GM19438 (cell line): ENCODE data around the gene NOTCH3.

Source experiments
- ATAC-seq: cut with Tn5 transposase; IDR thresholded peaks from one replicate; pipeline ENCODE4 v1.9.1; 2021; ENCODE audit warnings: low read depth; ENCODE audit not compliant: unreplicated experiment

The NOTCH3 gene

GRCh38 chr19:15170345-15170744 lies 30.4 kb downstream of the NOTCH3 start:
- ATAC-seq: no peak

DNA sequence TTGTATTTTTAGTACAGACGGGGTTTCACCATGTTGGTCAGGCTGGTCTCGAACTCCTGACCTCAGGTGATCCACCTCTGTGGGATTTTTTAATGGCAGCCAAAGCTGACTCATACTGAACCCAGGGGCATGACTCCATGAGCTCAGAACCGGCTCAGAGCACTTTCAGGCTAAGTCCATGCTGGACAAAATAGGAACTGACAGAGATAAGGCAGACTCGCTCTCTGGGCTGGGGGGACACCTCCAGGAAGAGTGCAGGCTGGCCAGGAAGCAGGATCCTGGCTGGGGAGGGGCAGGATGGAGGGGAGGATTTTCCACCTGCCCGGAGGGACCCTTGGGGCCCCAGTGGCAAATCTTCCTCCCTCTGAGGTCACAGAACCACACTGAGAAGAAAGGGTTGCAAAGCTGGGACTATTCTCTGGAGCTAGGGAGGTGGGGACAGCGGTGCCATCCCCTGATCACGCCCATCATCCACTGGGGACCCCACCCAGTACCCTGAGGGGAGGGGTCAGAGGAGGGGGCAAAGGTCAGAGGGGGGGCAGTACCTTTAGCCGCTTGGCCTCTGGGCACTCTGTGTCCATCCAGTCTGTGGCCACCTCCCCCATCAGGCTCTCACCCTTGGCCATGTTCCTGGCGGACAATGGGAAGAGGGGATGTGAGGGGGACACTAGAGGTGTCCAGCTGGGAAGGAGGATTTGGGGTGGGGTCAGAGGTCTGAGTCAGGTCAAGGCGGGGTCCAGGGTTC lies 31.1 kb downstream of the NOTCH3 start:
- no peak for ATAC-seq

DNA sequence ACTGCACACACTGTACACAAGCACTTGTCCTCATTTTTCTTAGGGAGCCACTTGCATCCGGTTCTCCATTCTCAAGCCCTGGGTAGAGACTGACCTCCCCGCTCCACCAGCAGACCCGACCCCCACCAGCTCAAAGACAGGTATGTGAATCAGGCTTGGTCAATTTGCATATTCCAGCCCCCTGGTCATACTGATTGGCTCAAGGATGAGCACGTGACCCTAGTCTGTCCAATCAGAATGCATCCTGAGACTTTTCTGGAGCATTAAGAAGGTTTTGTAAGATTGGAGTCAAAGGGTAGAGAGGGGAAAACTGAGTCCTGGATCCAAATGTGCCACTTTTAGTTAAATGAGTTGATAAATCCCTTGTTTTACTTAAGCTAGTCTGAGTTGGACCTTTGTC lies 34.1 kb downstream of the NOTCH3 start:
- ATAC-seq: no peak

DNA sequence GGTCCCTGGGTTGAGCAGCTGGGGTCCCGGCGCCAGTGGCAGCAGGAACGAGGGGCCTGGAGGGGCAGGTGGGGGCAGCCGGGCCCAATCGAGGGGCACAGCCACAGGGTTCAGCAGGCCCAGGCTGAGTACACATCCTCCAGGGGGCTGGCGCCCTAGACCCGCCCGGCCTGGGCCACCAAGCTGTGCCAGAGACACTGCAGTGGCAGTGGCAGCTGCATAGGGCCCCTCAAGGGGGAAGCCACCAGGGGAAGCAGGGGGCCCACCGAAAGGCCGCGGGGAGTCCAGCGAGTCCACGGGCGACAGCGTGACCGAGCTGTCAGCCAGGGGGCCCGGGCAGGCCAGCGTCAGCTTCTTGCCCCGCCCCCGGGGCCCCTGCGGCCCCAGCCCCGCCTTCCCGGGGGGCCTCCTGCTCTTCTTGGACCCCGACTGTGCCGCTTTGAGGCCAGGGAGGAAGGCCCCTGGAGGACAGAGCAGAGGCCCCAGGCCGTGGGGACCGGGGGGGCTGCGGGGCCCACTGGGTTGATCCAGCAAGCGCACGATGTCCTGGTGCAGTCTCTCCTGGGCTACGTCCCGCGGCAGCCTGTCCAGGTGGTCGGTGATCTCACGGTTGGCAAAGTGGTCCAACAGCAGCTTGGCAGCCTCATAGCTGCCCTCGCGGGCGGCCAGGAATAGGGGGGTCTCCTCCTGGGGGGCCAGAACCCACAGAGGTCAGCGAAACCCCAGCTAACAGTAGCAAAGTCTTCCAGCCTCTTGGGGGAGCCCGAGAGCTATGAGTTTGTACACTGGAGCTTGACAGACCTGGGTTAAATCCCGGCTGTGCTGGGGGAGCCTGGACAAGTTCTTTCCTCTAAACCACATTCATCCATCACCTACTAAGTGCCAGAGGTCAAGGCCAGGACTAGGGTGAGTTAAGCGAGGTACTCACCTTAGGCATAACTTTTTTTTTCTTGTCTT lies 39.5 kb downstream of the NOTCH3 start:
- ATAC-seq: no peak

- ATAC-seq: no peak
Observed at GRCh38 chr19:15159251-15159650, 41.5 kb downstream of the NOTCH3 start.

DNA sequence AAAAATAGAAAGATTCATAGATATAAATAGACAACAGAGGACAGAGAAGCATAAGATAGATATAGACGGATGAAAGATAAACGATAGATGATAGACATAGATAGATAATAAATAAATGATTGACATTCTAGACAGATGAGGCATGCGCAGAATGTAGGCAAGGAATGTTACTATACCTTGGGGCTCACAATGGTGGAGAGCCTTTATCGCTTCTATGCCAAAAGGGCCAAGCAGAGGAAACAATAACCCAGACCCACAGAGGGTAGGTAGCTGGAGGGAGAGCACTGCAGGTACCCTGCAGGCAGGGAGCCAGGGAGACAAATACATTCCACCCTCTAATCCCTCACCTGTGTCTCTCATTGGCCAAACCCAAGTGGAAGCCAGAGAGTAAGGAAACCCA lies 44.4 kb downstream of the NOTCH3 start:
- ATAC-seq: no peak

- ATAC-seq: no peak
Observed at GRCh38 chr19:15155296-15155695, 45.5 kb downstream of the NOTCH3 start.

GRCh38 chr19:15154002-15154612 lies 46.7 kb downstream of the NOTCH3 start:
- no peak for ATAC-seq

DNA sequence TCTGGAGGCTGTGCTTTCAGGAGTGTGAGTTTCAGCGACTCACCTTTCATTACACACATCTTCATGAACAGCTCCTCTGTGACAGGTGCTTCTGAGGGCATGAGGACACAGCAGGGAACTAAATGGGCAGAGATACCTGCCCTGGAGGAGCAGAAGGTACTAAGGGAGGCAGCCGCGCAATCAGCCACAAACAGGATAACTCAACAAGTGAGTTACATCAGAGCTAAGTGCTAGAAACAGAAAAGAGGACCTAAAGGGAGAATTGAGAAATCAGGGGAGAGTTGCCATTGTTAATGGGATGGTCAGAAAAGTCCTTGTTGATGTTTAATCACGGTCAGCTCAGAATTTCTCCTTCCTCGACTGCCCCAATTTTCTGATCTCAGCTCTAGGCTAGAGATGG lies 51.1 kb downstream of the NOTCH3 start:
- no peak for ATAC-seq

DNA sequence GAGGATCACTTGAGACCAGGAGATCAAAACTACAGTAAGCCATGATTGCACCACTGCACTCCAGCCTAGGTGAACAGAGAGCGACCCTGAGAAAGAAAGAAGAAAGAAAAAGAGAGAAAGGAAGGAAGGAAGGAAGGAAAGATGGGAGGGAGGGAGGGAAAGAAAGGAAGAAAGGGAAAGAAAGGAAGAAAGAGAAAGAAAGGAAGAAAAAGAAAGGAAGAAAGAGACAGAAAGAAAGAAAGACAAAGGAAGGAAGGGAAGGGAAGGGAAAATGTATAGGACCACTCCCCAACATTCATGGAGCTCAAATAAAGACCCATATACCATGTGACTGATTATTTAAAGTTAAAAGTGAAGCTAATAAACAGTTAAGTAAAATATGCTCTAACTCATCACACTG lies 53.7 kb downstream of the NOTCH3 start:
- ATAC-seq: no peak

GRCh38 chr19:15144046-15144646 lies 56.6 kb downstream of the NOTCH3 start:
- ATAC-seq: no peak

- ATAC-seq: no peak
Observed at GRCh38 chr19:15142313-15142712, 58.5 kb downstream of the NOTCH3 start.

DNA sequence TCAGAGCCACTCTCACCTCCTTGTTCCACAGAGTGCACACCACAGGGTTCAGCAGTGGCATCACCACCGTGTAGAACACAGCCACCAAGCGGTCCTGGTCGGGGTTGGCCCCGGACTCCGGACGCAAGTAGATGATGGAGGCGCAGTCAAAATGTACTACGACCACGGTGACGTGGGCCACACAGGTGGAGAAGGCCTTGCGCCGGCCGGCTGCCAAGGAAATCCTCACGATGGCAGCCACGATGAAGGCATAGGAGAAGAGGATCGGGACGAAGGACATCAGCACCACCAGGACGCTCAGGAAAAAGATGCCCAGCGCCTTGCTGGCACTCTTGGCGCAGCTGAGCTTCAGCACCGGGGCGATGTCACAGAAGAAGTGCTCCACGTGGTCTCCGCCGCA lies 59.7 kb downstream of the NOTCH3 start:
- ATAC-seq: no peak

GRCh38 chr19:15138427-15138826 lies 62.4 kb downstream of the NOTCH3 start:
- ATAC-seq: no peak

DNA sequence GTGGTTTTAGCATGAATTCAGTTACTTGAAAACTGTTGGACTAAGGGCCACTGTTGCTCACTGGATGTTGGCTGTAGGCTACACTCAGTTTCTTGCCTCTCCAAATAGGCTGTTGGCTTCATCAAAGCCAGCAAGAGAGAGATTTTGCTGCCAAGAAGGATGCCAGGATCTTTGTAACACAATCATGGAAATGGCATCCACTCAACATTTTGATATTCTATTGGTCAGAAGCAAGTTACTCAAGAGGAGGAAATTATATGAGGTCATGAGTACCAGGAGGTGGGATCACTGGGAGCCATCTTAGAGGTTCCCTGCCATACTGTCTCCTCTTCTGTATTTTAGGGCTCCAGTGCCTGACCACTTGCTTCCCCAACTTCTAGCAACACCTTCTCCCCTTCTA lies 63.0 kb downstream of the NOTCH3 start:
- no peak for ATAC-seq

DNA sequence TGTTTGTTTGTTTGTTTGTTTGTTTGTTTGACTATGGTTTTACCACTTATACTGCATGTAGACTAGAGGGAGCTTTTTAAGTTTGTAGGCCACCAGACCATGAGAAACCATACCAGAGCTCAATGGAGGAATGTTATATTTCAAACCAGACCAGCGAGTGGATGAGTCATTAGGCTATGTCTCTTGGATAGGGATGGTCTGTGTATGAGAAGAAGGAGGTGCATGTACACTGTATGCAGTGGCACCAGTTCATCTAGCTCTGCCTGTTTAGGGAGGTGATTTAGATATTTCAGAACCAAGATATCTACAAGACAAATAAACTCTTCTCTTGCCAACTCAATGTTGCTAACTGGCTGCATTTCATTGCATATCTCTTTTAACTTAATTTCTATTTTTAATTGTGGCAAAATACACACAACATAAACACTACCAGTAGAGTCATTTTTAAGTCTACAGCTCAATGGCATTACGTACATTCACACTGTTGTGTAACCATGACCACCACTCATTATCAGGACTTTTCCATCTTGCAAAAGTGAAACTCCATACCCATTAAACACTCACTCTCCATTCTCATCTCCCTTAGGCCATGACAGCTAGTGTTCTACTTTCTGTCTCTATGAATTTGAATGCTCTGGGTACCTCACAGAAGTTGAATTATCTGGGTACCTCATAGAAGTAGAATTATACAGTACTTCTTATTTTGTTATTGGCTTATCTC lies 64.4 kb downstream of the NOTCH3 start:
- ATAC-seq: no peak

DNA sequence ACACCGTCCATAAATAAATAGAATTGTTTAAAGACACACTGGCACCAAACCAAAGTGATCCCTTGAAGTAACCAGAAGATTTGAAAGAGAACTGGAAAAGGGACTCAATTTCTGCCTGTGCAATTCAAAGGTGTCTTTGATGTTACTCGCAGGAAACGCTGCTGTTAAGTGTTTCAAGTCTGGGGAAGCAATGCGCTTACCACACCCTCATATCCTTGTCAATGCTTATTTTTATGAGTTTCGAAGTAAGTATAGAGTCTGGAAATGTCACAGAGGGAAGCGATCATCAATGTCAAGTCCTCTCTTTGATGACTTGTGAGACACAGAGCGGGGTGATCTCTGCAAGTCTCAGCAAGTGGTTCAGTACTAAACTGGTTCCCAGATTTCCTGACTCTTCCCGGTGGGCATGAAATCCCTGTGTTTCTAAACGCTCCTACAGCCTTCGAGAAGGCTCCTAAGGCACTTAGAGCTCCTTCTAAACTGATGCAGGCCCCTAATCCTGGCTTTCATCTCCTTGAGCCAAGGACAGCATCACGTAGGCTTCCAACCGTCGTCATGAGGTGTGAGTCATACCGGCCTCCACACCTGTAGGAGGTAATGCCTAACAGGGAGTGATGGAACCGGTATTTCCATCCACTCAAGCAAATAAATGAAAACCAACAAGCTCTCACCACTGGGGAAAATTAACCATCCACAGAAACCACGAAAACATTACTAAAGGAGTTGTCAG lies 70.8 kb downstream of the NOTCH3 start:
- no peak for ATAC-seq

- no peak for ATAC-seq
Observed at GRCh38 chr19:15128162-15128770, 72.5 kb downstream of the NOTCH3 start.
